Mucosa of descending colon (tissue), 3 donors: Measurements from ENCODE around the gene LPIN3. TPM values are rescaled to one million over a fixed set of nuclear protein-coding genes. Genes with fewer than 3 reads are reported as not detected.

Experiments used
- ATAC-seq: fragments of 200-7000 bp; cut with Tn5 transposase; one replicate; pipeline ENCODE4 v1.9.1; 2020; ENCODE audit warnings: mild to moderate bottlenecking, moderate library complexity
- DNase-seq, 3 donors: peaks; one replicate each; pipeline ENCODE4 v3.0.0-alpha.2; 2020
- H3K36me3 ChIP-seq: fragments of 200-600 bp; one replicate; pipeline ENCODE4 v1.8.0; 2021; ENCODE audit warnings: low read depth, mild to moderate bottlenecking
- H3K4me1 ChIP-seq: fragments of 200-600 bp; one replicate; pipeline ENCODE4 v1.8.0; 2021; ENCODE audit warnings: low read depth, mild to moderate bottlenecking
- H3K4me3 ChIP-seq: fragments of 200-600 bp; one replicate; pipeline ENCODE4 v1.8.0; 2021; ENCODE audit warnings: mild to moderate bottlenecking
- H3K9me3 ChIP-seq: fragments of 200-600 bp; one replicate; pipeline ENCODE4 v1.8.0; 2021; ENCODE audit warnings: mild to moderate bottlenecking
- CTCF ChIP-seq: fragments of 200-600 bp; IDR thresholded peaks from one replicate; pipeline ENCODE4 v1.8.0; 2022; ENCODE audit warnings: antibody characterized with exemption, mild to moderate bottlenecking
- intact Hi-C, 2 donors: fragments of 100-400 bp; cut with DNase I in 1 of 2; cut with micrococcal nuclease in 1 of 2; formaldehyde crosslinking; loops; one replicate each; pipeline versions ENCODE4 v1.11.0 to v1.11.1; 2022; cut with DNase I, micrococcal nuclease
- total RNA-seq, 3 donors: library from RNA; stranded (reverse); fragmentation: NEBNext Ultra II Directional in 2 of 3; extraction: Animal tissue kit (Norgen Biotek cat#: 25700) in 2 of 3; gene quantifications; one replicate each; pipeline versions ENCODE4 v1.2.1 to v1.2.4, GENCODE V29; 2021 to 2023
- donor health status: DM: no; HTN: no; CAD: no; lungs with moderate emphysema.
- donor health status: DM: no; HTN: no; CAD: no.
- donor health status: DM: no; HTN: yes; CAD: no.

LPIN3 gene
- total RNA-seq, 3 donors from 2014 or later = 48.0 to 73.3 (median 52.7) TPM

GRCh38 chr20:41316602-41317545 lies 23.7 kb upstream of the LPIN3 start:
- intact Hi-C loops = no loop called here
- ATAC-seq (peak; percentile 22), DNase-seq (peak; percentile 89 to 90 (median 89))
- Histone ChIP-seq H3K36me3 (no peaks in the 10 kb centered on the region), H3K4me3 (peak overlapping the region; percentile 60), H3K4me1 (peaks cover 19% of the 10 kb centered on the region), H3K9me3 (no peaks in the 10 kb centered on the region)
- no peak for TF ChIP-seq CTCF

DNA sequence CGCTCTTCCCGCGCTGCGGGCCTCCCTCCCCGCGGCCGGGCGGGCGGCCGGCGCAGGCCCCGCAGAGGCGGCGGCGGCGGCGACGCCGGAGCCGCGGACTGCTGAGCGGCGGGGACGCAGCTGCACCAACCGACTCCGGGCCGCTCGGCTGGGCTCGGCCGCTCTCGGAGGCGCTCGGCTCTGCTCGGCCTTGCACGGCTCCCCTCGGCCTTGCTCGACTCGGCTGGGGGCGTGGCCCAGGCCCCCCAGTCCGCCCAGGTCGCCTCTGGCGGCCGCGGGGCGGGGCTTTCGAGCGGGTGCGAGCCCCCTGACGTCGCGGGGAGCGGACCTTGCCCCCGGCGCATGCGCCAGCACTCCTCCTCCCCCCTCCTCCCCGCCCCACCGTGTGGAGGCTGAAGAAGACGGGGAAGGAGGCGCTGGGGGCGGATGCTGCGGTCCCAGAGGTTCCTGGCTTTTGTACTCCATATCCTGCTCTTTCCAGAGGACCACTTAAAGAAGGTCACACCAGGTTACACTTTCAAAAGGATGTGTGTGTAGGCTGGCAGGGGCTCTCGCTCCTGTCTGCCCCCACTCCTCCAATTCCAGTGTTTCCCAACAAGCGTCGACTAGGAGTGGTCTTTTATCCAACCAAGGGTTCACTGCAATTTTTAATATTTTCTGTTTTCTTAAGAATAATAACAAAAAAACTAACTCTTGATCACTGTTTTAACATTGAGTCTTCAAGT lies 22.9 kb upstream of the LPIN3 start, which contains the start of gene ZHX3:
ZHX3 (minus strand) TSS at position 186 of the 725 bp plus-strand sequence. CDS start 112,815 bp downstream, outside the sequence.
- peak within 1 kb of the TSS; percentile 60 for H3K4me3 ChIP-seq
- DNase-seq (peak; percentile 96 to 99 (median 98)), ATAC-seq (peak; percentile 94)
- H3K4me1 ChIP-seq = peaks cover 26% of the 10 kb centered on the region
- no peaks in the 10 kb centered on the region for H3K36me3 ChIP-seq
- H3K9me3 ChIP-seq = no peaks in the 10 kb centered on the region
- TF ChIP-seq CTCF = no peak
- intact Hi-C loops = no loop called here

DNA sequence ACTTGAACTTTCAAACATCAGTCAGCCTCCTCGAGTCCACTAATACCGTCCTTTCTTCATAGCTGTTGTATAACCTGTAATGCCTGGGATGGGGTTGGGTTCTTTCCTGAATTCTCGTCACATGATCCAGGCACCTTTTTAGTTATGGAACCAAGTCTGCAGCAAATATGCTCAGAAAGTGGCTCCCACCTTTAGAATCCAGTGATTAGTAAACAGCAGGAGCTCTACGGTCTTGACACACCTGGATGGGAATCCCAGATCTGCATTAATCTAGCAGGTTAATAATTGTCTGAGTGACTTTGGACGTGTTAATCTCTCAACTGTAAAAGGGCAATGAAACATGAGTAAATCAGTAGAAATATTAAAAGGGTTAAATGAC lies 22.4 kb upstream of the LPIN3 start:
- TF ChIP-seq CTCF = no peak
- Histone ChIP-seq H3K36me3 (no peaks in the 10 kb centered on the region), H3K4me1 (peaks cover 26% of the 10 kb centered on the region), H3K4me3 (no peak overlapping the region), H3K9me3 (no peaks in the 10 kb centered on the region)
- DNase-seq (no peak), ATAC-seq (peak; percentile 10)
- intact Hi-C loops = no loop called here

- ATAC-seq (no peak), DNase-seq (no peak)
- H3K9me3 ChIP-seq = no peaks in the 10 kb centered on the region
- no peaks in the 10 kb centered on the region for H3K36me3 ChIP-seq
- intact Hi-C loops = no loop called here
- no peak for TF ChIP-seq CTCF
- peaks cover 26% of the 10 kb centered on the region for H3K4me1 ChIP-seq
- no peak overlapping the region for H3K4me3 ChIP-seq
These were observed 20.2 kb upstream of the LPIN3 start for GRCh38 chr20:41320441-41320840.

GRCh38 chr20:41320976-41321375 lies 19.6 kb upstream of the LPIN3 start:
- Histone ChIP-seq H3K4me1 (peaks cover 25% of the 10 kb centered on the region), H3K4me3 (no peak overlapping the region), H3K36me3 (no peaks in the 10 kb centered on the region), H3K9me3 (no peaks in the 10 kb centered on the region)
- ATAC-seq = no peak
- intact Hi-C loops = no loop called here
- no peak for TF ChIP-seq CTCF
- no peak for DNase-seq
